Activated naive CD8-positive, alpha-beta T cell treated with anti-CD3 and anti-CD28 coated beads, Interleukin-2, amount 50 U/mL, for 24 hours (primary cell): Measurements from ENCODE around the gene CIRBP.
"Not testable (repeated sequence)": the region's sequence is repeated elsewhere in the genome, so short reads cannot be mapped to it uniquely, and the experiment has no call there.

Source experiments
- ATAC-seq: fragments of 150-1000 bp; cut with Tn5 transposase; one replicate; pipeline ENCODE4 v1.10.0; 2021
- DNase-seq: peaks from one replicate; pipeline ENCODE4 v3.0.0; 2021
- H3K27ac Mint-ChIP-seq: one replicate; pipeline ENCODE4 v1.8.0; 2021; ENCODE audit warnings: mild to moderate bottlenecking, mixed read lengths
- H3K27me3 Mint-ChIP-seq: one replicate; pipeline ENCODE4 v1.8.0; 2021; ENCODE audit warnings: mixed read lengths
- H3K36me3 Mint-ChIP-seq: one replicate; pipeline ENCODE4 v1.8.0; 2021; ENCODE audit warnings: low read depth, mixed read lengths
- H3K4me1 Mint-ChIP-seq: one replicate; pipeline ENCODE4 v1.8.0; 2021; ENCODE audit warnings: mixed read lengths
- H3K4me3 Mint-ChIP-seq: one replicate; pipeline ENCODE4 v1.8.0; 2021; ENCODE audit warnings: mild to moderate bottlenecking, moderate library complexity, mixed read lengths
- H3K9me3 Mint-ChIP-seq: one replicate; pipeline ENCODE4 v1.8.0; 2021; ENCODE audit warnings: mixed read lengths

Gene CIRBP

GRCh38 chr19:1299801-1300200 lies 30.7 kb downstream of the CIRBP start:
- Mint-ChIP-seq H3K27ac (no peak overlapping the region), H3K27me3 (peaks cover 3% of the 10 kb centered on the region), H3K4me3 (no peak overlapping the region), H3K4me1 (no peaks in the 10 kb centered on the region), H3K36me3 (no peaks in the 10 kb centered on the region), H3K9me3 (no peaks in the 10 kb centered on the region)
- DNase-seq (no peak), ATAC-seq (no peak)

- no peaks in the 10 kb centered on the region for H3K36me3 Mint-ChIP-seq
- H3K27me3 Mint-ChIP-seq = peaks cover 2% of the 10 kb centered on the region
- H3K4me3 Mint-ChIP-seq = no peak overlapping the region
- H3K4me1 Mint-ChIP-seq = no peaks in the 10 kb centered on the region
- no peaks in the 10 kb centered on the region for H3K9me3 Mint-ChIP-seq
- no peak for ATAC-seq
- DNase-seq = no peak
- H3K27ac Mint-ChIP-seq = no peak overlapping the region
These were observed 31.8 kb downstream of the CIRBP start for GRCh38 chr19:1300744-1301490.

- H3K27ac Mint-ChIP-seq = no peak overlapping the region
- H3K36me3 Mint-ChIP-seq = no peaks in the 10 kb centered on the region
- ATAC-seq = no peak
- H3K9me3 Mint-ChIP-seq = no peaks in the 10 kb centered on the region
- peaks cover 2% of the 10 kb centered on the region for H3K27me3 Mint-ChIP-seq
- no peaks in the 10 kb centered on the region for H3K4me1 Mint-ChIP-seq
- DNase-seq = no peak
- H3K4me3 Mint-ChIP-seq = no peak overlapping the region
These were observed 33.6 kb downstream of the CIRBP start for GRCh38 chr19:1302533-1303239.

GRCh38 chr19:1304197-1304924 lies 35.2 kb downstream of the CIRBP start:
- Mint-ChIP-seq H3K9me3 (no peaks in the 10 kb centered on the region), H3K27ac (no peak overlapping the region), H3K4me3 (no peak overlapping the region), H3K27me3 (no peaks in the 10 kb centered on the region), H3K4me1 (no peaks in the 10 kb centered on the region), H3K36me3 (no peaks in the 10 kb centered on the region)
- DNase-seq (no peak), ATAC-seq (no peak)

- not testable (repeated sequence) for H3K27ac Mint-ChIP-seq, H3K9me3 Mint-ChIP-seq, H3K36me3 Mint-ChIP-seq, ATAC-seq, H3K27me3 Mint-ChIP-seq, H3K4me3 Mint-ChIP-seq, H3K4me1 Mint-ChIP-seq, DNase-seq
These were observed 36.2 kb downstream of the CIRBP start for GRCh38 chr19:1305354-1305753.

- Mint-ChIP-seq H3K27me3 (no peaks in the 10 kb centered on the region), H3K9me3 (no peaks in the 10 kb centered on the region), H3K4me3 (no peak overlapping the region), H3K36me3 (no peaks in the 10 kb centered on the region), H3K4me1 (no peaks in the 10 kb centered on the region), H3K27ac (no peak overlapping the region)
- DNase-seq = no peak
- ATAC-seq = no peak
These were observed 38.2 kb downstream of the CIRBP start for GRCh38 chr19:1307320-1307719.

GRCh38 chr19:1307755-1308303 lies 38.7 kb downstream of the CIRBP start:
- no peak for ATAC-seq
- H3K27ac Mint-ChIP-seq = no peak overlapping the region
- no peaks in the 10 kb centered on the region for H3K9me3 Mint-ChIP-seq
- no peak overlapping the region for H3K4me3 Mint-ChIP-seq
- H3K27me3 Mint-ChIP-seq = no peaks in the 10 kb centered on the region
- no peaks in the 10 kb centered on the region for H3K4me1 Mint-ChIP-seq
- DNase-seq = no peak
- H3K36me3 Mint-ChIP-seq = no peaks in the 10 kb centered on the region

GRCh38 chr19:1308718-1309117 lies 39.6 kb downstream of the CIRBP start:
- DNase-seq (no peak), ATAC-seq (no peak)
- Mint-ChIP-seq H3K4me1 (no peaks in the 10 kb centered on the region), H3K27me3 (peaks cover 2% of the 10 kb centered on the region), H3K9me3 (no peaks in the 10 kb centered on the region), H3K36me3 (no peaks in the 10 kb centered on the region), H3K27ac (no peak overlapping the region), H3K4me3 (no peak overlapping the region)

- H3K9me3 Mint-ChIP-seq = no peaks in the 10 kb centered on the region
- H3K4me3 Mint-ChIP-seq = no peak overlapping the region
- peaks cover 5% of the 10 kb centered on the region for H3K27me3 Mint-ChIP-seq
These were observed 41.1 kb downstream of the CIRBP start for GRCh38 chr19:1309977-1310852.

GRCh38 chr19:1310853-1311180 lies 41.7 kb downstream of the CIRBP start:
- DNase-seq = no peak
- H3K4me3 Mint-ChIP-seq = no peak overlapping the region
- peaks cover 9% of the 10 kb centered on the region for H3K27me3 Mint-ChIP-seq
- H3K36me3 Mint-ChIP-seq = no peaks in the 10 kb centered on the region
- H3K4me1 Mint-ChIP-seq = no peaks in the 10 kb centered on the region
- H3K9me3 Mint-ChIP-seq = no peaks in the 10 kb centered on the region
- H3K27ac Mint-ChIP-seq = no peak overlapping the region
- ATAC-seq = no peak

More at GRCh38 chr19:1309977-1310852, 41.1 kb downstream of the CIRBP start:
- Mint-ChIP-seq H3K4me1 (no peaks in the 10 kb centered on the region), H3K27ac (no peak overlapping the region), H3K36me3 (no peaks in the 10 kb centered on the region)
- DNase-seq (no peak), ATAC-seq (no peak)

GRCh38 chr19:1311543-1312091 lies 42.5 kb downstream of the CIRBP start:
- no peaks in the 10 kb centered on the region for H3K9me3 Mint-ChIP-seq
- ATAC-seq (no peak), DNase-seq (no peak)
- H3K27ac Mint-ChIP-seq = no peak overlapping the region
- no peaks in the 10 kb centered on the region for H3K36me3 Mint-ChIP-seq
- H3K4me1 Mint-ChIP-seq = no peaks in the 10 kb centered on the region
- H3K4me3 Mint-ChIP-seq = no peak overlapping the region
- H3K27me3 Mint-ChIP-seq = peaks cover 11% of the 10 kb centered on the region

- Mint-ChIP-seq H3K9me3 (no peaks in the 10 kb centered on the region), H3K4me1 (no peaks in the 10 kb centered on the region), H3K36me3 (no peaks in the 10 kb centered on the region), H3K27ac (no peak overlapping the region), H3K27me3 (peaks cover 24% of the 10 kb centered on the region), H3K4me3 (no peak overlapping the region)
- DNase-seq (no peak), ATAC-seq (no peak)
These were observed 43.9 kb downstream of the CIRBP start for GRCh38 chr19:1312767-1313694.
